Epithelial cell of prostate (primary cell): ENCODE measurements around the gene LSM3.
A peak's percentile ranks its signal among the peaks of the same experiment; 100 is the strongest.

Experiments used
- DNase-seq: peaks from one replicate; pipeline ENCODE4 v3.0.0-alpha.2; 2011; ENCODE audit warnings: low read depth, low spot score
- H3K27ac ChIP-seq: fragments of 450-650 bp; 2 replicates; pipeline ENCODE4 v1.5.1; 2017; ENCODE audit warnings: mild to moderate bottlenecking

Gene LSM3

GRCh38 chr3:14178247-14179113 is at the start of gene LSM3, which contains the start of gene XPC:
TSS of gene LSM3 (plus strand) at chr3:14178817. CDS start at chr3:14178861, 44 bp downstream.
TSS of gene XPC (minus strand) at chr3:14178601. CDS start at chr3:14178568, 33 bp downstream.
- peak within 1 kb of the TSS; percentile 89 for H3K27ac ChIP-seq

GRCh38 chr3:14129296-14129695 is 49.3 kb upstream of the LSM3 start:
- no peak for DNase-seq
- H3K27ac ChIP-seq = no peak overlapping the region

More at GRCh38 chr3:14178247-14179113, at the start of gene LSM3, which contains the start of gene XPC:
- DNase-seq = peak; percentile 96

- DNase-seq = no peak
- H3K27ac ChIP-seq = no peak overlapping the region
Observed at GRCh38 chr3:14130230-14130629, 48.4 kb upstream of the LSM3 start.

DNA sequence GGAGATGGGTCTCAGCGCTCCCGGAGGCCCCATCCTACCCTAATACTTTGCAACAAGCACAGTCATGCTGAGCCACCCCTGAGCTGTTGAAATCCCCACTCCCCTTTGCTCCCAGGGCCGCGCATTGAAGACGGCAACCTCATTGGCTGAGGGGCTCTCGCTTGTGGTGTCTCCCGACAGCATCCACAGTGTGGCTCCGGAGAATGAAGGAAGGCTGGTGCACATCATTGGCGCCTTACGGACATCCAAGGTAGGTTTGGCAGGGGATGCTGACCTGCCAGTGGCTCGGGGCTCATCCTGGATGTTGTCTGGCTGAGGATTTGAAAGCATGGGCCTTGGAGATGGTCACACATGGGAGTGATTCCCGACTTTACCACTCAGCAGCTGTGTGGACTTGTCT is 47.9 kb upstream of the LSM3 start:
- no peak overlapping the region for H3K27ac ChIP-seq
- DNase-seq = no peak

- DNase-seq = no peak
- no peak overlapping the region for H3K27ac ChIP-seq
Observed at GRCh38 chr3:14131134-14131533, 47.5 kb upstream of the LSM3 start.

- no peak overlapping the region for H3K27ac ChIP-seq
Observed at GRCh38 chr3:14132120-14132519, 46.5 kb upstream of the LSM3 start.

DNA sequence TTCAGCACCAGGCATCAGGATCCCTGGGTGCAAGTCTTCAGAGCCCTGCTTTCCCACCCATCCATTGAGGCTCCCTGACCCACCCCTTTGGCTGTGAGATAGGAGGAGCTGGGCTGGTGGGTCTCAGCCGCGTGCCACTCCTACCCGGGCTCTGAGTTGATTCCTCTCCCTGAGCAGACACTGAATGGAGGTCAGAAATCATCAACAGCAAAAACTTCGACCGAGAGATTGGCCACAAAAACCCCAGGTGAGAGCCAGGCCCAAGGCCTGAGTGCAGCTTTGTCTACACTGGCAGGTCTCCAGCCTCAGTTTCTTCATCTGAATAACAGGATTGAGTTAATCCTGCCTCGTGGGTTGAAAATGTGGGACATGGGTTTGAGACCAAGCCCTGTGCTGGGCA is 45.9 kb upstream of the LSM3 start:
- DNase-seq = no peak
- H3K27ac ChIP-seq = no peak overlapping the region

More at GRCh38 chr3:14132120-14132519, 46.5 kb upstream of the LSM3 start:
- no peak for DNase-seq

GRCh38 chr3:14133188-14133800 is 45.3 kb upstream of the LSM3 start:
- no peak overlapping the region for H3K27ac ChIP-seq
- no peak for DNase-seq

GRCh38 chr3:14133876-14134275 is 44.7 kb upstream of the LSM3 start:
- DNase-seq = no peak
- no peak overlapping the region for H3K27ac ChIP-seq

DNA sequence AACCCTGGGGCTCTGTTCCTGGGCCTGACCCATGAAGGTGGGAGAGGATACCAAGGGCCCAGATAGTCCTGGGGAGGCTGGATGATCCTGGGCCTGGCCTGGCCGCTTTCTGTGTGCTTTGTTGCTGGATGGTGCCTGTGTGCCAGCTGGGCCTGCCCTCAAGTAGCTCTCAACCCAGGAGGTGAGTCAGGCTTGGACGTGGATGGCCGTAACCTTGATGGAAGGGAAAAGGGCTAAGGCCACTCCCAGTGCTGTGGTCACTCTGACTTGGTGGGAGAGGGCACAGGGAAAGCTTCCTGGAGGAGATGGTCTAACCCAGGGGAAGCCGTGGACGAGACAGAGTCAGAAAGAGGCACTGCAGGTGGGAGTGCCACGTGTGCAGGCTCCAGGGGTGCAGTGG is 44.3 kb upstream of the LSM3 start:
- DNase-seq = no peak
- no peak overlapping the region for H3K27ac ChIP-seq

- H3K27ac ChIP-seq = no peak overlapping the region
- DNase-seq = no peak
Observed at GRCh38 chr3:14135581-14135980, 43.0 kb upstream of the LSM3 start.

GRCh38 chr3:14137004-14137403 is 41.6 kb upstream of the LSM3 start:
- H3K27ac ChIP-seq = peak overlapping the region; percentile 75
- no peak for DNase-seq

DNA sequence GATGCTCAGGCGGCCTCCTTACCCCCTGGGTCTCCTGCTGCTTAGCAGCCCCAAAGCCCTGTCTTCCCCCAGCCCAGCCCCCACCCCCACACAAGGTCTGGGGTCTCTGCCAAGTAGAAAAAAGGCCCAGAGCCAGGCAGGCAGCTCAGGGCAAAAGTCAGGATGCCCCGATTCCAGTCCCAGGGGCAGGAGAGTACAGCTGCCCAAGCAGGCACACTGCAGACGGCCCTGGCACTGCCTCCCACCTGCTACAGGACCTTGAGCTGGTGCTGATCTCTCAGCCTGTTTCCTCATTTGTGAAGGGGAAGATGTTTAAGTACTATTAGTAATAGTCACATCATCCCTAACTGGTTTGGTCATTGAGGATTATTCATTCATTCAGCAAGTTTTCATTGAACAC is 41.2 kb upstream of the LSM3 start:
- H3K27ac ChIP-seq = peak overlapping the region; percentile 75
- no peak for DNase-seq

- H3K27ac ChIP-seq = peak overlapping the region; percentile 75
- no peak for DNase-seq
Observed at GRCh38 chr3:14138109-14138877, 40.3 kb upstream of the LSM3 start.

GRCh38 chr3:14138878-14139655 is 39.5 kb upstream of the LSM3 start:
- H3K27ac ChIP-seq = no peak overlapping the region
- DNase-seq = no peak

DNA sequence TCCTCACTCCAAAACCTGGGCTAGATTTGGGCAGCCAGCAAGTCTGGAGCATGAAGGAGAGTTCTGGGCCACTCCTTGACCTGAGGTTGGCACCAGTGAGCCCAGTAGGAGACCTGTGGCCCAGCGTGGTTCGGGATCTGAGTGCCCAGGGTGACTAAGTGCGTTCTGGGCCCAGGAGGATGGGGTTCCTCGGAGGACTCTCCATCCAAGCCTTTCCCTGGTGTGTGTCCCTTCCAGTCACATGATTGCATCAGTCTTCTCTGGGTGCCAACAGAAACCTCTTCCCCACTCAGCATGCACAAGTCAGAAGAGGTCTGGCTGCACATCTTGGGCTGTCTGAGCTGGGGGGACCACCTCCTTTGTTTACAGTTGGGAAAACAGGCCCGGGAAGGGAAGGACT is 38.8 kb upstream of the LSM3 start:
- no peak overlapping the region for H3K27ac ChIP-seq
- no peak for DNase-seq

DNA sequence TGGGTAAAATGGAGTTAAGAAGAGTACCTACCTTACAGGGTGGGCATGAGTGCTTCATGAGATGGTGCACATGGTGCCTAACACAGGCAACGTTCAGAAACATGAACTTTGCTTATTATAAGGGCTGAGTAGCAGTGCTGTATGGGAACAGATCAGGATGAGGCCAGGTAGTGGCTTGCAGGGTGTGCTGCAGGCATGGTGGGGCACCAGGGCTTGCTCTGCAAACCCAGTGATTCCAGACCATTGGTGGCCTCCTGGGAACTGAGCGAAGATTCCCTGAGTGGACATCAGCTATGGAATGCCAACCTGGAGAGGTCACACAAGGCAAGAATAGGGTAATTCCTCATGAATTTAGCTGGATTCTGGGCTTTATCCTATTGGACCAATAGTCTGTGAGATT is 37.9 kb upstream of the LSM3 start:
- no peak overlapping the region for H3K27ac ChIP-seq
- no peak for DNase-seq

- DNase-seq = no peak
- H3K27ac ChIP-seq = no peak overlapping the region
Observed at GRCh38 chr3:14141144-14141543, 37.5 kb upstream of the LSM3 start.

DNA sequence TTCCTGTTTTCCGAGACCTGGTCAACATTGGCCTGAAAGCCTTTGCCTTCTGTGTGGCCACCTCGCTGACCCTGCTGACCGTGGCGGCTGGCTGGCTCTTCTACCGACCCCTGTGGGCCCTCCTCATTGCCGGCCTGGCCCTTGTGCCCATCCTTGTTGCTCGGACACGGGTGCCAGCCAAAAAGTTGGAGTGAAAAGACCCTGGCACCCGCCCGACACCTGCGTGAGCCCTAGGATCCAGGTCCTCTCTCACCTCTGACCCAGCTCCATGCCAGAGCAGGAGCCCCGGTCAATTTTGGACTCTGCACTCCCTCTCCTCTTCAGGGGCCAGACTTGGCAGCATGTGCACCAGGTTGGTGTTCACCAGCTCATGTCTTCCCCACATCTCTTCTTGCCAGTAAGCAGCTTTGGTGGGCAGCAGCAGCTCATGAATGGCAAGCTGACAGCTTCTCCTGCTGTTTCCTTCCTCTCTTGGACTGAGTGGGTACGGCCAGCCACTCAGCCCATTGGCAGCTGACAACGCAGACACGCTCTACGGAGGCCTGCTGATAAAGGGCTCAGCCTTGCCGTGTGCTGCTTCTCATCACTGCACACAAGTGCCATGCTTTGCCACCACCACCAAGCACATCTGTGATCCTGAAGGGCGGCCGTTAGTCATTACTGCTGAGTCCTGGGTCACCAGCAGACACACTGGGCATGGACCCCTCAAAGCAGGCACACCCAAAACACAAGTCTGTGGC is 36.8 kb upstream of the LSM3 start:
- H3K27ac ChIP-seq = peak overlapping the region; percentile 82

More for the DNA sequence above, 36.8 kb upstream of the LSM3 start:
- DNase-seq = no peak
